Measurements from ENCODE around the gene IVD.

Gene IVD

GRCh38 chr15:40420793-40421192, 15.2 kb downstream of the IVD start:
- 74% methylated on average over 3 of the region's 3 CpGs for WGBS (ENCODE audit: insufficient coverage)
- H3K9me3 ChIP-seq (ENCODE audit: control extremely low read depth in 1 of 5, control insufficient read depth in 4 of 5, insufficient read depth in 2 of 5, low read depth in 1 of 5, low read length in 4 of 5): no peaks in the 10 kb centered on the region
- ChIA-PET CTCF (interaction anchor here (0.7 to 14.7 kb wide), 15 partner anchors 9 to 135 kb away, joined by 3 to 216 read pairs (median 5); partner anchors contain the start of genes BAHD1, CCDC9B, IVD and PHGR1), POLR2A (no interaction called here)
- H3K4me3 ChIP-seq (ENCODE audit: control insufficient read depth in 1 of 7, extremely low read depth in 1 of 7, insufficient read depth in 4 of 7, low read depth in 2 of 7, low read length in 6 of 7): no peak overlapping the region
- H3K36me3 ChIP-seq (ENCODE audit: control insufficient read depth in 4 of 4, insufficient read depth in 4 of 4, low read length in 3 of 4): peaks cover 6 to 29% (median 15%) of the 10 kb centered on the region in 4 experiments
- no peak overlapping the region for H3K27ac ChIP-seq (ENCODE audit: insufficient read depth in 1 of 2, low read depth in 1 of 2, low read length in 2 of 2, poor library complexity in 1 of 2, severe bottlenecking in 2 of 2)
- H3K4me1 ChIP-seq (ENCODE audit: control extremely low read depth in 1 of 4, control insufficient read depth in 4 of 4, insufficient read depth in 4 of 4, low read length in 3 of 4): peaks cover 0 to 10% (median 5%) of the 10 kb centered on the region in 4 experiments
- no peak for DNase-seq
- H3K27me3 ChIP-seq (replicated peaks in 2 of 5; ENCODE audit: control insufficient read depth in 4 of 5, insufficient read depth in 5 of 5, low read length in 4 of 5): no peaks in the 10 kb centered on the region

DNA sequence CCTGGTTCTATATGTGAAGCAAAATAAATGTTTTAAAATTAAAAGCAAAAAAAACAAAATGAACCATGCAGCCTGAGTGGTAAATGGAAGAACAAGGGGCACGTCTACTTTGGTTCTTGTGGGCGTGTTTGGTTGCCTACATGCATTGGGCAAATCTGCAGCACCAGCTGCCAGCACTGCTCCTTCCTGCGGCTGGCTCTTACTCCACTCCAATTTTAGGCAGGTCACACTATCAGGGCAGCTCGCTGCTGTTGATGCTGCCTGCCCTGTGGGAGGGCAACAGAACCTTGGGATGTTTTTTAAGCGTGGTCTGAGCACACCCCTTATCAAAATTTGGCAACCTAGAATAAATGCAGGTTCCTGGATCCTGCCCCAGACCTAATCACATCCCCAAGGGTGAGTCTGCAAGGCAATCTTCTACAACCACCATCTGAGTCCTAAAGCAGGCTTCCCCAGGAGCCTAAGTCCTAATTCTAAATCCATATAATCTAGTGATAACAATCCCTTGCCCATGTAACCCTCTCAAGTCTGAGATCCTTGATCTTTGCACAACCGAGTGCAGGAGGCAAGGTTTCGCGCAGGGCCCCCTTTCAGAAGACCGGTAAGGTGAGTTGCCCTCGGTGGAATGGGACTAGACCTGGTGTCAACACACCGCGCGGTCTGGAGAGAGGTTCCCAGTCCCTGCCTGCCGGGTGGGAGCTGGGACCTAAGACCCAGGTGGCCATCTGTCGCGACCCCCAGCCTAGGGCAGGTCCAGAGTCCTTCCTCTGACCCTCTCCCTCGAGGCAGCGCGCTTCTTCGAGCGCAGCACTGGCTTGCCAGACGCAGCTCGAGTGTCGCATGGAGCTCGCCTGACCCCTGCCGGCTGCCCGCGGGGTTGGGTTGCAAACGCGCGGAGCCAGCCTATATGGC, 15.9 kb downstream of the IVD start:
- no peaks in the 10 kb centered on the region for H3K27me3 ChIP-seq (replicated peaks in 2 of 5; ENCODE audit: control insufficient read depth in 4 of 5, insufficient read depth in 5 of 5, low read length in 4 of 5)
- ChIA-PET POLR2A (interaction anchor here (0.5 to 0.6 kb wide), 2 partner anchors 12 to 317 kb away, joined by 3 read pairs; no protein-coding TSS in a partner anchor), CTCF (interaction anchor here (0.7 to 14.7 kb wide), 23 partner anchors 8 to 204 kb away, joined by 3 to 216 read pairs (median 5); partner anchors contain the start of genes BAHD1, CCDC9B, IVD and PHGR1)
- no peak overlapping the region for H3K27ac ChIP-seq (ENCODE audit: insufficient read depth in 1 of 2, low read depth in 1 of 2, low read length in 2 of 2, poor library complexity in 1 of 2, severe bottlenecking in 2 of 2)
- H3K9me3 ChIP-seq (ENCODE audit: control extremely low read depth in 1 of 5, control insufficient read depth in 4 of 5, insufficient read depth in 2 of 5, low read depth in 1 of 5, low read length in 4 of 5): no peaks in the 10 kb centered on the region
- peaks cover 0 to 10% (median 5%) of the 10 kb centered on the region in 4 experiments for H3K4me1 ChIP-seq (ENCODE audit: control extremely low read depth in 1 of 4, control insufficient read depth in 4 of 4, insufficient read depth in 4 of 4, low read length in 3 of 4)
- H3K4me3 ChIP-seq (ENCODE audit: control insufficient read depth in 1 of 7, extremely low read depth in 1 of 7, insufficient read depth in 4 of 7, low read depth in 2 of 7, low read length in 6 of 7): peak overlapping the region in 1 of 7 experiments; percentile 50
- DNase-seq: peak; percentile 65 to 81 (median 80)
- H3K36me3 ChIP-seq (ENCODE audit: control insufficient read depth in 4 of 4, insufficient read depth in 4 of 4, low read length in 3 of 4): peaks cover 6 to 22% (median 11%) of the 10 kb centered on the region in 4 experiments
- 30% methylated on average over 26 of the region's 31 CpGs for WGBS (ENCODE audit: insufficient coverage)

GRCh38 chr15:40424483-40425115, 19.0 kb downstream of the IVD start:
- DNase-seq: no peak
- 90% methylated on average over 2 of the region's 6 CpGs for WGBS (ENCODE audit: insufficient coverage)
- no peaks in the 10 kb centered on the region for H3K9me3 ChIP-seq (ENCODE audit: control extremely low read depth in 1 of 5, control insufficient read depth in 4 of 5, insufficient read depth in 2 of 5, low read depth in 1 of 5, low read length in 4 of 5)
- no peaks in the 10 kb centered on the region for H3K27me3 ChIP-seq (replicated peaks in 2 of 5; ENCODE audit: control insufficient read depth in 4 of 5, insufficient read depth in 5 of 5, low read length in 4 of 5)
- ChIA-PET POLR2A (interaction anchor here (0.5 kb wide), 1 partner anchor 23 kb away, joined by 3 read pairs; no protein-coding TSS in a partner anchor), CTCF (interaction anchor here (0.6 to 14.7 kb wide), 9 partner anchors 11 to 181 kb away, joined by 3 to 216 read pairs (median 5); partner anchors contain the start of genes CCDC9B and DISP2)
- H3K27ac ChIP-seq (ENCODE audit: insufficient read depth in 1 of 2, low read depth in 1 of 2, low read length in 2 of 2, poor library complexity in 1 of 2, severe bottlenecking in 2 of 2): no peak overlapping the region
- H3K4me1 ChIP-seq (ENCODE audit: control extremely low read depth in 1 of 4, control insufficient read depth in 4 of 4, insufficient read depth in 4 of 4, low read length in 3 of 4): peaks cover 0 to 10% (median 5%) of the 10 kb centered on the region in 4 experiments
- H3K4me3 ChIP-seq (ENCODE audit: control insufficient read depth in 1 of 7, extremely low read depth in 1 of 7, insufficient read depth in 4 of 7, low read depth in 2 of 7, low read length in 6 of 7): no peak overlapping the region
- peaks cover 0 to 6% (median 3%) of the 10 kb centered on the region in 4 experiments for H3K36me3 ChIP-seq (ENCODE audit: control insufficient read depth in 4 of 4, insufficient read depth in 4 of 4, low read length in 3 of 4)

- ChIA-PET POLR2A (no interaction called here), CTCF (interaction anchor here (0.9 to 14.7 kb wide), 6 partner anchors 12 to 103 kb away, joined by 3 to 216 read pairs (median 5); partner anchors contain the start of gene CCDC9B)
- Histone ChIP-seq H3K9me3 (ENCODE audit: control extremely low read depth in 1 of 5, control insufficient read depth in 4 of 5, insufficient read depth in 2 of 5, low read depth in 1 of 5, low read length in 4 of 5) (no peaks in the 10 kb centered on the region), H3K27me3 (replicated peaks in 2 of 5; ENCODE audit: control insufficient read depth in 4 of 5, insufficient read depth in 5 of 5, low read length in 4 of 5) (peaks cover 0 to 2% (median 0%) of the 10 kb centered on the region in 5 experiments), H3K4me1 (ENCODE audit: control extremely low read depth in 1 of 4, control insufficient read depth in 4 of 4, insufficient read depth in 4 of 4, low read length in 3 of 4) (peaks cover 0 to 10% (median 5%) of the 10 kb centered on the region in 4 experiments), H3K27ac (ENCODE audit: insufficient read depth in 1 of 2, low read depth in 1 of 2, low read length in 2 of 2, poor library complexity in 1 of 2, severe bottlenecking in 2 of 2) (no peak overlapping the region), H3K4me3 (ENCODE audit: control insufficient read depth in 1 of 7, extremely low read depth in 1 of 7, insufficient read depth in 4 of 7, low read depth in 2 of 7, low read length in 6 of 7) (no peak overlapping the region), H3K36me3 (ENCODE audit: control insufficient read depth in 4 of 4, insufficient read depth in 4 of 4, low read length in 3 of 4) (peaks cover 0 to 6% (median 3%) of the 10 kb centered on the region in 4 experiments)
- WGBS (ENCODE audit: insufficient coverage): 100% methylated on average over 2 of the region's 5 CpGs
- no peak for DNase-seq
Measured at GRCh38 chr15:40425681-40426080, 20.1 kb downstream of the IVD start.

GRCh38 chr15:40427188-40427587, 21.6 kb downstream of the IVD start:
- WGBS (ENCODE audit: insufficient coverage): 93% methylated on average over 8 of the region's 9 CpGs
- Histone ChIP-seq H3K4me1 (ENCODE audit: control extremely low read depth in 1 of 4, control insufficient read depth in 4 of 4, insufficient read depth in 4 of 4, low read length in 3 of 4) (no peaks in the 10 kb centered on the region), H3K27ac (ENCODE audit: insufficient read depth in 1 of 2, low read depth in 1 of 2, low read length in 2 of 2, poor library complexity in 1 of 2, severe bottlenecking in 2 of 2) (no peak overlapping the region), H3K27me3 (replicated peaks in 2 of 5; ENCODE audit: control insufficient read depth in 4 of 5, insufficient read depth in 5 of 5, low read length in 4 of 5) (peaks cover 0 to 2% (median 0%) of the 10 kb centered on the region in 5 experiments), H3K4me3 (ENCODE audit: control insufficient read depth in 1 of 7, extremely low read depth in 1 of 7, insufficient read depth in 4 of 7, low read depth in 2 of 7, low read length in 6 of 7) (no peak overlapping the region), H3K36me3 (ENCODE audit: control insufficient read depth in 4 of 4, insufficient read depth in 4 of 4, low read length in 3 of 4) (peaks cover 0 to 6% (median 4%) of the 10 kb centered on the region in 4 experiments), H3K9me3 (ENCODE audit: control extremely low read depth in 1 of 5, control insufficient read depth in 4 of 5, insufficient read depth in 2 of 5, low read depth in 1 of 5, low read length in 4 of 5) (no peaks in the 10 kb centered on the region)
- POLR2A ChIA-PET: no interaction called here
- peak in 2 of 3 donors; percentile 25 to 47 for DNase-seq
- CTCF ChIA-PET: interaction anchor here (1.6 to 14.7 kb wide), 3 partner anchors 12 to 86 kb away, joined by 3 to 216 read pairs (median 85); partner anchors contain the start of gene CCDC9B

GRCh38 chr15:40428185-40428584, 22.6 kb downstream of the IVD start:
- ChIA-PET CTCF (interaction anchor here (0.9 to 14.7 kb wide), 2 partner anchors 87 to 118 kb away, joined by 4 to 216 read pairs; partner anchors contain the start of gene CCDC9B), POLR2A (no interaction called here)
- DNase-seq: no peak
- no CpG with 5 or more reads among the region's 4 CpGs for WGBS (ENCODE audit: insufficient coverage)
- Histone ChIP-seq H3K4me1 (ENCODE audit: control extremely low read depth in 1 of 4, control insufficient read depth in 4 of 4, insufficient read depth in 4 of 4, low read length in 3 of 4) (no peaks in the 10 kb centered on the region), H3K27ac (ENCODE audit: insufficient read depth in 1 of 2, low read depth in 1 of 2, low read length in 2 of 2, poor library complexity in 1 of 2, severe bottlenecking in 2 of 2) (no peak overlapping the region), H3K4me3 (ENCODE audit: control insufficient read depth in 1 of 7, extremely low read depth in 1 of 7, insufficient read depth in 4 of 7, low read depth in 2 of 7, low read length in 6 of 7) (no peak overlapping the region), H3K27me3 (replicated peaks in 2 of 5; ENCODE audit: control insufficient read depth in 4 of 5, insufficient read depth in 5 of 5, low read length in 4 of 5) (peaks cover 0 to 2% (median 0%) of the 10 kb centered on the region in 5 experiments), H3K9me3 (ENCODE audit: control extremely low read depth in 1 of 5, control insufficient read depth in 4 of 5, insufficient read depth in 2 of 5, low read depth in 1 of 5, low read length in 4 of 5) (no peaks in the 10 kb centered on the region), H3K36me3 (ENCODE audit: control insufficient read depth in 4 of 4, insufficient read depth in 4 of 4, low read length in 3 of 4) (peaks cover 0 to 6% (median 4%) of the 10 kb centered on the region in 4 experiments)

All from common myeloid progenitor, CD34-positive (primary cell).